ENCODE data around the gene BMP8B. TPM values are rescaled to one million over a fixed set of nuclear protein-coding genes. Genes with fewer than 3 reads are reported as not detected.
A peak's percentile ranks its signal among the peaks of the same experiment; 100 is the strongest.
"Not testable (repeated sequence)": the region's sequence is repeated elsewhere in the genome, so short reads cannot be mapped to it uniquely, and the experiment has no call there.

BMP8B gene
- total and polyA plus RNA-seq, 2 donors (not counting 1 experiment from before 2014, with no cell fraction given): 0.01 TPM; not detected in 1

DNA sequence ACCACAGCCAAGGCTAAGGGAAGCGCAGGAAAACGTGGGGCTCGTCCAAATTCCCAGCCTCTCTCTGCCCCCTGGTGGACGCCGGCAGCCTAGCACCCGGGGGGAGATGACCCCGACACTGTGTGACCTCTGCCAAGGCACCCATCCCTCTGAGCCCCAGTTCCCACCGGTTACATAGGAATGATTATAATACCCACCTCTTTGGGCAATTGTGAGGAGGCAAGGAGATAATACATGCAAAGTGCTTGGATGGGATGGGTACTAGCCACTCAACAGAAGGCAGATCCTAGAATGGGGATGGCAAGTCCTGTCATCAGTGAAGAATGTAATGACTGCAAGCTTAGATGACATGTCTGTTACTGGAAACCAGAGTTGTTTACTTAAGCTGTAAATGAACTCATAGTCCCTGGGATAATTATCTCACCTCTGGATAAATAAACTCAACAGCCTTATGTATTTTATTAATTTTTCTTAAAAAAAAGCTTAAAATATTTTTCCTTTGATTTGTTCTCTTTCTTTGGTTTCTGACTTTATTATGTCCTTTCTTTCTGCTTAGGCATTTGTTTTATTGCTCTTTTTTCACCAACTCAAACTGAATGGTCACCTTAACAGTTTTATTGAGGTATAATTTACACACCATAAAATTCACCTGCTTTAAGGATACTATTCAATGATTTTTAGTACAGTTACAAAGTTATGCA, 11.3 kb upstream of the BMP8B start:
- H3K4me3 ChIP-seq (replicated peaks in 1 of 4; ENCODE audit: control extremely low read depth in 1 of 4, insufficient read depth in 1 of 4, low read depth in 3 of 4, low read length in 4 of 4): no peak overlapping the region
- H2AFZ ChIP-seq (ENCODE audit: low read length): no peak overlapping the region
- no peaks in the 10 kb centered on the region for H4K20me1 ChIP-seq (ENCODE audit: control insufficient read depth, extremely low read depth, insufficient read depth, low read length)
- no peaks in the 10 kb centered on the region for H3K9me3 ChIP-seq (ENCODE audit: control insufficient read depth, insufficient read depth, low read depth, low read length)
- H3K4me2 ChIP-seq (ENCODE audit: extremely low read depth, insufficient read depth, low read length): peak overlapping the region; percentile 77
- no peak overlapping the region for H3K27ac ChIP-seq (ENCODE audit: insufficient read depth, low read length)
- peak; percentile 56 to 84 for DNase-seq (ENCODE audit: low read depth in 2 of 2)
- peaks cover 2% of the 10 kb centered on the region for H3K4me1 ChIP-seq (ENCODE audit: control insufficient read depth, extremely low read depth, insufficient read depth, low read length)
- peaks cover 3% of the 10 kb centered on the region for H3K27me3 ChIP-seq (ENCODE audit: control insufficient read depth, insufficient read depth, low read length)
- no peaks in the 10 kb centered on the region for H3K36me3 ChIP-seq (ENCODE audit: control insufficient read depth, insufficient read depth, low read length)
- TF ChIP-seq, protein P1, sequence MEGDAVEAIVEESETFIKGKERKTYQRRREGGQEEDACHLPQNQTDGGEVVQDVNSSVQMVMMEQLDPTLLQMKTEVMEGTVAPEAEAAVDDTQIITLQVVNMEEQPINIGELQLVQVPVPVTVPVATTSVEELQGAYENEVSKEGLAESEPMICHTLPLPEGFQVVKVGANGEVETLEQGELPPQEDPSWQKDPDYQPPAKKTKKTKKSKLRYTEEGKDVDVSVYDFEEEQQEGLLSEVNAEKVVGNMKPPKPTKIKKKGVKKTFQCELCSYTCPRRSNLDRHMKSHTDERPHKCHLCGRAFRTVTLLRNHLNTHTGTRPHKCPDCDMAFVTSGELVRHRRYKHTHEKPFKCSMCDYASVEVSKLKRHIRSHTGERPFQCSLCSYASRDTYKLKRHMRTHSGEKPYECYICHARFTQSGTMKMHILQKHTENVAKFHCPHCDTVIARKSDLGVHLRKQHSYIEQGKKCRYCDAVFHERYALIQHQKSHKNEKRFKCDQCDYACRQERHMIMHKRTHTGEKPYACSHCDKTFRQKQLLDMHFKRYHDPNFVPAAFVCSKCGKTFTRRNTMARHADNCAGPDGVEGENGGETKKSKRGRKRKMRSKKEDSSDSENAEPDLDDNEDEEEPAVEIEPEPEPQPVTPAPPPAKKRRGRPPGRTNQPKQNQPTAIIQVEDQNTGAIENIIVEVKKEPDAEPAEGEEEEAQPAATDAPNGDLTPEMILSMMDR (conservative IDR thresholded peaks at IDR 0.05 in 1 of 2, IDR thresholded peaks at IDR 0.05 in 1 of 2; ENCODE audit: low read depth in 1 of 2, low read length in 2 of 2): peak; percentile 65 to 80
- no peak for TF ChIP-seq EZH2 (IDR thresholded peaks at IDR 0.05; ENCODE audit: low read length, missing control alignments)
- H3K9ac ChIP-seq (ENCODE audit: insufficient read depth, low read length): no peak overlapping the region
- H3K79me2 ChIP-seq (ENCODE audit: control insufficient read depth, insufficient read depth, low read length): no peaks in the 10 kb centered on the region

DNA sequence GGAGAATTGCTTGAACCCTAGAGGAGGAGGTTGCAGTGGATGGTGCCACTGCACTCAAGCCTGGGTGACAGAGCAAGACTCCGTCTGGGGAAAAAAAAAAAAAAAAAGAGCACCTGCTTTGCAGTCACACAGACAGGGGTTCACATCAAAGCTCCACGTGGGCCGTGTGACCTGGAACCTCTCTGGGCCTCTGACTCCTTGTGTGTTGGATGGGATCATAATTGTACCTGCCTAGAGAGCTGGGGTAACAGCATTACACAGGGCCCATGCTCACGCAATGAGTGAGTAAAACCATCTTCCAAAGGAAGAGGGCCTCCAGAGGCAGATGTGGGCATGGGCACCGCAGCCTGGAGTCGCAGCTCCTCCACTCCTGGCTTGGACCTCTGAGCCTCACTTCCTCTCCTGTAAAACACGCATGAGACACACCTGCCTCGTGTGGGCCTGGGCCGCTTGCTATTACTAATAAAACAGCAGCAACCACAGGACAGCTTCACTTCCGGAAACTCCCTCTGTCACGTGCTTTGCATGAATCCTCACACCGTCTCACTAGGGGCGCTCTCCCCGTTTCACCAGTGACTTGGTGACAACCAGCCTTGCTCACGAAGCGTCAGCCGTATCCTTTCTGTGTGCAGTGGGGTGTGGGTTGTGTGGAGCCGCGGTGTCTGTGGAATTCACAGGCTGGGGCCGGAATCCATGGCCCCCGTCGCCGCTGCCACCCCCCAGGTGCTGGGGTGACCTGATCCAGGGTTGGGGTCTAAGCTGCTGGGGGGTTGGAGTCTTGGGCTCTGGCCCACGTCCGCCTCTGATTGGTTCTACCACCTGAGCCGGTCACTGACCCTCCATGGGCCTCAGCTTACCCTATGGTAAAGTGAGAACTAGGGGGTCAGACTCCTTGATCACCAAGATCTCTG, 10.4 kb upstream of the BMP8B start:
- Histone ChIP-seq H2AFZ (ENCODE audit: low read length) (peak overlapping the region; percentile 3), H3K4me2 (ENCODE audit: extremely low read depth, insufficient read depth, low read length) (peak overlapping the region; percentile 77)
- not testable (repeated sequence) for H3K27ac ChIP-seq (ENCODE audit: insufficient read depth, low read length); H3K9ac ChIP-seq (ENCODE audit: insufficient read depth, low read length); H3K4me1 ChIP-seq (ENCODE audit: control insufficient read depth, extremely low read depth, insufficient read depth, low read length); H3K36me3 ChIP-seq (ENCODE audit: control insufficient read depth, insufficient read depth, low read length); H3K27me3 ChIP-seq (ENCODE audit: control insufficient read depth, insufficient read depth, low read length); H3K9me3 ChIP-seq (ENCODE audit: control insufficient read depth, insufficient read depth, low read depth, low read length); H3K79me2 ChIP-seq (ENCODE audit: control insufficient read depth, insufficient read depth, low read length); H3K4me3 ChIP-seq (replicated peaks in 1 of 4; ENCODE audit: control extremely low read depth in 1 of 4, insufficient read depth in 1 of 4, low read depth in 3 of 4, low read length in 4 of 4); H4K20me1 ChIP-seq (ENCODE audit: control insufficient read depth, extremely low read depth, insufficient read depth, low read length)
- peak; percentile 43 to 51 for DNase-seq (ENCODE audit: low read depth in 2 of 2)
- TF ChIP-seq, protein P1 (conservative IDR thresholded peaks at IDR 0.05 in 1 of 2, IDR thresholded peaks at IDR 0.05 in 1 of 2; ENCODE audit: low read depth in 1 of 2, low read length in 2 of 2): peak in 1 of 2 donors; percentile 23

DNA sequence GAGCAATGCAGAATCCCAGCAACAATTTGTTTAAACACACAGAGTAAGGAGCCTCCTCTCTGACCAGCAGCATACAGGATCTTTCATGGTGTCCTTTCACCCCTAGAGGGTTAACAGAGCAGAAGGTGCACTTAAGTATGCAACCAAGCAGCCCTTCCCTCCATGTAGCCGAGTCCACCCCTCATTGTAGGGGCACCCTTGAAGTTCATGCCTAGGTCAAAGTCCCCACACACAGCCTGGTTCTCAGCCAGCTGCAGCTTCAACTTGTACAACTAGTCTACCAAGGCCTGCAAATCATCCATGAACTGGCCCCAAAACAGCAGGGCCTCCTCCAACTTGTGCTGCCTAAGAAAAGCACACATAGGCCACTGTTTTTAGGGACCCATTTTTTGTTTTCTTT, 7.0 kb upstream of the BMP8B start:
- TF ChIP-seq, protein P1 (conservative IDR thresholded peaks at IDR 0.05 in 1 of 2, IDR thresholded peaks at IDR 0.05 in 1 of 2; ENCODE audit: low read depth in 1 of 2, low read length in 2 of 2): no peak
- TF ChIP-seq EZH2 (IDR thresholded peaks at IDR 0.05; ENCODE audit: low read length, missing control alignments): no peak
- no peaks in the 10 kb centered on the region for H3K79me2 ChIP-seq (ENCODE audit: control insufficient read depth, insufficient read depth, low read length)
- no peak for DNase-seq (ENCODE audit: low read depth in 2 of 2)
- H3K9me3 ChIP-seq (ENCODE audit: control insufficient read depth, insufficient read depth, low read depth, low read length): no peaks in the 10 kb centered on the region
- no peak overlapping the region for H2AFZ ChIP-seq (ENCODE audit: low read length)
- H4K20me1 ChIP-seq (ENCODE audit: control insufficient read depth, extremely low read depth, insufficient read depth, low read length): no peaks in the 10 kb centered on the region
- peaks cover 11% of the 10 kb centered on the region for H3K27me3 ChIP-seq (ENCODE audit: control insufficient read depth, insufficient read depth, low read length)
- no peak overlapping the region for H3K4me3 ChIP-seq (replicated peaks in 1 of 4; ENCODE audit: control extremely low read depth in 1 of 4, insufficient read depth in 1 of 4, low read depth in 3 of 4, low read length in 4 of 4)
- H3K36me3 ChIP-seq (ENCODE audit: control insufficient read depth, insufficient read depth, low read length): no peaks in the 10 kb centered on the region
- H3K4me2 ChIP-seq (ENCODE audit: extremely low read depth, insufficient read depth, low read length): no peak overlapping the region
- H3K4me1 ChIP-seq (ENCODE audit: control insufficient read depth, extremely low read depth, insufficient read depth, low read length): peaks cover 2% of the 10 kb centered on the region
- no peak overlapping the region for H3K27ac ChIP-seq (ENCODE audit: insufficient read depth, low read length)
- no peak overlapping the region for H3K9ac ChIP-seq (ENCODE audit: insufficient read depth, low read length)

Measured in fibroblast of lung (primary cell).